A673 (cell line): ENCODE data around the gene DNAH2. TPM values are rescaled to one million over a fixed set of nuclear protein-coding genes. Genes with fewer than 3 reads are reported as not detected.

ENCODE experiments used
- BruUV-seq: library from RNA; stranded (reverse); fragments of 400-500 nt; replicated peaks from 2 replicates; lab custom pipeline; 2021; lab: Mats Ljungman, UMichigan
- CTCF ChIA-PET: fragments of 300-600 bp; sonication (Branson Sonifier 250); formaldehyde crosslinking; loops from one replicate; lab custom pipeline; 2022; ENCODE audit warnings: antibody characterized with exemption; lab: Charles Lee
- POLR2A ChIA-PET: fragments of 300-600 bp; sonication (Branson Sonifier 250); formaldehyde crosslinking; loops from one replicate; lab custom pipeline; 2022; ENCODE audit warnings: antibody characterized with exemption; ENCODE audit not compliant: low non-redundant PET; lab: Charles Lee
- DNase-seq: peaks from one replicate; pipeline ENCODE4 v3.0.0-alpha.2; 2015; ENCODE audit warnings: low spot score
- H3K27ac ChIP-seq: fragments of 200-600 bp; sonication (generic); 2 replicates; pipeline ENCODE4 v1.5.1; 2016; ENCODE audit warnings: mixed run types, low read depth, mild to moderate bottlenecking, mixed read lengths, antibody characterized with exemption, low read length; ENCODE audit not compliant: poor library complexity, severe bottlenecking
- H3K27me3 ChIP-seq: fragments of 200-600 bp; sonication (generic); replicated peaks from 2 replicates; pipeline ENCODE4 v1.6.1; 2017; ENCODE audit warnings: mixed run types, low read depth, mild to moderate bottlenecking, mixed read lengths, antibody characterized with exemption, low read length; ENCODE audit not compliant: insufficient read depth, poor library complexity
- H3K36me3 ChIP-seq: fragments of 200-600 bp; sonication (generic); 2 replicates; pipeline ENCODE4 v1.6.1; 2016; ENCODE audit warnings: mixed run types, mild to moderate bottlenecking, mixed read lengths, antibody characterized with exemption, low read length; ENCODE audit not compliant: insufficient read depth, poor library complexity, severe bottlenecking
- H3K4me1 ChIP-seq: fragments of 200-600 bp; sonication (generic); 2 replicates; pipeline ENCODE4 v1.6.1; 2017; ENCODE audit warnings: mixed run types, mild to moderate bottlenecking, mixed read lengths, antibody characterized with exemption, low read length; ENCODE audit not compliant: insufficient read depth, poor library complexity, severe bottlenecking
- H3K4me3 ChIP-seq: fragments of 200-600 bp; sonication (generic); 2 replicates; pipeline ENCODE4 v1.5.1; 2016; ENCODE audit warnings: low read depth, mixed run types, mild to moderate bottlenecking, mixed read lengths, low read length; ENCODE audit not compliant: poor library complexity, severe bottlenecking
- H3K9me3 ChIP-seq: fragments of 200-600 bp; sonication (generic); 2 replicates; pipeline ENCODE4 v1.6.1; 2016; ENCODE audit warnings: mixed run types, low read depth, mild to moderate bottlenecking, mixed read lengths, antibody characterized with exemption, low read length; ENCODE audit not compliant: poor library complexity, severe bottlenecking
- EZH2 ChIP-seq: fragments of 200-600 bp; sonication (generic); IDR thresholded peaks from 2 replicates; pipeline ENCODE4 v1.6.1; 2017; ENCODE audit warnings: borderline replicate concordance, low read depth, mild to moderate bottlenecking, mixed read lengths, antibody characterized with exemption, low read length; ENCODE audit not compliant: poor library complexity, severe bottlenecking
- intact Hi-C: fragments of 100-400 bp; cut with micrococcal nuclease; formaldehyde crosslinking; loops from one replicate; pipeline ENCODE4 v1.10.0; 2022; ENCODE audit not compliant: unreplicated experiment
- total RNA-seq: library from RNA; stranded (reverse); gene quantifications from 2 replicates; pipeline ENCODE4 v1.2.3, GENCODE V29; 2021
- TF ChIP-seq, protein P1 (sequence below): fragments of 300-800, 200-600 bp; sonication (generic); conservative IDR thresholded peaks from 2 replicates; pipeline ENCODE4 v1.5.1; 2017; ENCODE audit warnings: low read depth, mild to moderate bottlenecking, antibody characterized with exemption, low read length, moderate library complexity, mixed read lengths

DNAH2 gene
- total RNA-seq, 1 experiment from 2014 or later, result 0.15 TPM

GRCh38 chr17:7748076-7748775 is 30.7 kb downstream of the DNAH2 start:
- no TSS peak for BruUV-seq
- ChIA-PET POLR2A (no interaction called here), CTCF (interaction anchor here (1.6 kb wide), 1 partner anchor 74 kb away, joined by 5 read pairs; no protein-coding TSS in a partner anchor)
- Histone ChIP-seq H3K9me3 (peaks cover 4% of the 10 kb centered on the region), H3K27me3 (no peaks in the 10 kb centered on the region), H3K36me3 (no peaks in the 10 kb centered on the region), H3K4me1 (peaks cover 5% of the 10 kb centered on the region), H3K4me3 (no peak overlapping the region), H3K27ac (no peak overlapping the region)
- DNase-seq, result no peak
- TF ChIP-seq, protein P1, sequence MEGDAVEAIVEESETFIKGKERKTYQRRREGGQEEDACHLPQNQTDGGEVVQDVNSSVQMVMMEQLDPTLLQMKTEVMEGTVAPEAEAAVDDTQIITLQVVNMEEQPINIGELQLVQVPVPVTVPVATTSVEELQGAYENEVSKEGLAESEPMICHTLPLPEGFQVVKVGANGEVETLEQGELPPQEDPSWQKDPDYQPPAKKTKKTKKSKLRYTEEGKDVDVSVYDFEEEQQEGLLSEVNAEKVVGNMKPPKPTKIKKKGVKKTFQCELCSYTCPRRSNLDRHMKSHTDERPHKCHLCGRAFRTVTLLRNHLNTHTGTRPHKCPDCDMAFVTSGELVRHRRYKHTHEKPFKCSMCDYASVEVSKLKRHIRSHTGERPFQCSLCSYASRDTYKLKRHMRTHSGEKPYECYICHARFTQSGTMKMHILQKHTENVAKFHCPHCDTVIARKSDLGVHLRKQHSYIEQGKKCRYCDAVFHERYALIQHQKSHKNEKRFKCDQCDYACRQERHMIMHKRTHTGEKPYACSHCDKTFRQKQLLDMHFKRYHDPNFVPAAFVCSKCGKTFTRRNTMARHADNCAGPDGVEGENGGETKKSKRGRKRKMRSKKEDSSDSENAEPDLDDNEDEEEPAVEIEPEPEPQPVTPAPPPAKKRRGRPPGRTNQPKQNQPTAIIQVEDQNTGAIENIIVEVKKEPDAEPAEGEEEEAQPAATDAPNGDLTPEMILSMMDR, result no peak
- no peak for TF ChIP-seq EZH2
- intact Hi-C loops, result no loop called here

DNA sequence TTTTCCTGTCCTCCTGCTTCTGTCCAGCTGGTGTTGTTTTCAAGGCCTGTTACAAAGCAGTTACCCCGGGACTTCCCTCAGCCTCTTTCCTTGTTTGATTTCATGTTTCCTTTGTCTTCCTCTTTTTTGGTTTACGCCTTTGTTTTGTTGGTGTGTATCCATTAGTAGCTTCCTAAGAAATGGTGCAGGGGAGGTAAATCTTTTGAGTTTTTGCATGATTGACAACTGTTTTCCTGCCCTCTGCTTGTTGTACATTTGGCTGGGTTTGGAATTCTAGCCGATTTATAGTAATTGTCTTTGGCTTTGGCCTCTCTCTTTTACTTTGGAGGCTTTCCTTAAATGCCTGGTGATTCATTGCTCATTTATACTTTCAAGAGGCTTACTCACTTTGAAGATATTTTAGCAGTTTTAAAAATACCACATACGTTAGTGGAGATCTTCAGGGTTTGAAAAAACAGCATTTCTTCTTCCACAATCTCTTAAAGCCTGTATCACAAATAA is 32.8 kb downstream of the DNAH2 start:
- TF ChIP-seq, protein P1, result no peak
- no peak for TF ChIP-seq EZH2
- H3K36me3 ChIP-seq, result no peaks in the 10 kb centered on the region
- peaks cover 5% of the 10 kb centered on the region for H3K4me1 ChIP-seq
- intact Hi-C loops, result no loop called here
- CTCF ChIA-PET, result no interaction called here
- BruUV-seq, result no TSS peak
- POLR2A ChIA-PET, result no interaction called here
- no peaks in the 10 kb centered on the region for H3K27me3 ChIP-seq
- H3K4me3 ChIP-seq, result no peak overlapping the region
- H3K9me3 ChIP-seq, result peaks cover 4% of the 10 kb centered on the region
- H3K27ac ChIP-seq, result no peak overlapping the region
- DNase-seq, result no peak

GRCh38 chr17:7754656-7755055 is 37.1 kb downstream of the DNAH2 start:
- POLR2A ChIA-PET, result no interaction called here

More at GRCh38 chr17:7754656-7755055, 37.1 kb downstream of the DNAH2 start:
- H3K27me3 ChIP-seq, result no peaks in the 10 kb centered on the region
- TF ChIP-seq, protein P1, result no peak
- no peak for TF ChIP-seq EZH2
- CTCF ChIA-PET, result no interaction called here
- H3K4me3 ChIP-seq, result no peak overlapping the region
- no peak overlapping the region for H3K27ac ChIP-seq
- no peak for DNase-seq
- BruUV-seq, result no TSS peak
- no peaks in the 10 kb centered on the region for H3K4me1 ChIP-seq
- H3K36me3 ChIP-seq, result no peaks in the 10 kb centered on the region
- intact Hi-C loops, result no loop called here
- peaks cover 4% of the 10 kb centered on the region for H3K9me3 ChIP-seq
